ENCODE data around the gene NTSR2. TPM values are rescaled to one million over a fixed set of nuclear protein-coding genes. Genes with fewer than 3 reads are reported as not detected.

The NTSR2 gene
- total and polyA plus RNA-seq, 2 of the 8 experiments (the other 6 are each of a cell fraction or from before 2014, with no cell fraction given): 0.05 TPM; not detected in 1

DNA sequence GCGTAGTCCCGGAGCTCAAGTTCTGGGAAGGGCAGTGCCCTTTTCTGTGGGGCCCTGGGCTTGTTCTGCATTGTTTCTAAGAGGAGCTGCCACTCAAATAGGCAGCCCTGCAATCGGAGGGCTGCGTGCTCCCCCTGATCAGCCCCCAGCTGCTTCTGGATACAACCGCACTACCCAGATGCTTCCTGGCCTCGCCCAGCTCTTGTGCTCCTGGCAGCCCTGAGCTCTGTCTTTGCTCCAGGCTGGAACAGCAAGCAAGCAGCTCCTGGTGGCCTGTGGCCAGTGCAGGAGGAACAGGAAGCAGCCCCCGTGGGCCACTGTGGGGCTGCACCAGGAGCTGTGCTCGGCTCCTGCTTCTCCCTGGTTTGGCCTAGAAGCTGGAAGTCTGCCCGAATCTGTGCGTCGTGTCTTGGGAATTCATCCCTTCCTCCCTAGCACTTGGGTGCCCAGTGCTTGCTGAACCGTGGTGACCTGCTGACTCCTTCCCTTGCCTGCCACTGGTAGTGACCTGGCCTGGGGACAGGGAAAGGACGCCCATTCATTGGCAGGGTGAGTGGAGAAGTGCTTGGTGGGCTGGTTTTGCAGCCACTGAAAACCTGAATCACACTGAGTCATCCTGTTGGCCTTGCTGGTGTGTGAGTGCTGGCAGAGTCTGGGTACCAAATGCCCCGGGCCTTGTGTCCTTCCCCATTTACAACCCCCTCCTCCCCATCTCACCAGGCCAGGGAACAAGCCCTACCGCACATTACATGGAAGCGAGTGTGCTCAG, 27.3 kb upstream of the NTSR2 start:
- Histone ChIP-seq H4K8ac (ENCODE audit: extremely low read depth, insufficient read depth, low read length) (peak overlapping the region; percentile 53; the same call in 1 of the 2 replicates), H3K27ac (ENCODE audit: low read depth, low read length) (no peak overlapping the region), H2BK15ac (ENCODE audit: low read length) (no peak overlapping the region), H3K56ac (replicated peaks; ENCODE audit: insufficient read length, low read depth, low read length) (no peak overlapping the region), H3K36me3 (ENCODE audit: control insufficient read depth in 2 of 4, insufficient read depth in 4 of 4, low read length in 3 of 4) (no peaks in the 10 kb centered on the region), H2BK5ac (ENCODE audit: low read depth, low read length) (no peak overlapping the region), H3K27me3 (replicated peaks in 1 of 4; ENCODE audit: control insufficient read depth in 3 of 4, extremely low read depth in 1 of 4, insufficient read depth in 3 of 4, low read length in 3 of 4) (no peaks in the 10 kb centered on the region), H3K4me3 (ENCODE audit: extremely low read depth in 1 of 4, insufficient read depth in 2 of 4, low read depth in 3 of 4, low read length in 4 of 4) (no peak overlapping the region), H4K91ac (replicated peaks; ENCODE audit: insufficient read length, low read length) (no peak overlapping the region), H3K4me2 (ENCODE audit: insufficient read depth in 1 of 2, low read depth in 2 of 2, low read length in 2 of 2) (no peak overlapping the region), H3K4me1 (replicated peaks in 1 of 4; ENCODE audit: control insufficient read depth in 3 of 4, insufficient read depth in 4 of 4, low read length in 3 of 4) (no peaks in the 10 kb centered on the region), H2BK12ac (ENCODE audit: low read depth, low read length) (0 out of 2 replicates have a peak overlapping the region, but pooled peaks have one; percentile 50), H3K79me1 (ENCODE audit: low read depth, low read length) (no peaks in the 10 kb centered on the region), H3K9me3 (ENCODE audit: insufficient read depth in 2 of 2, low read depth in 1 of 2, low read length in 1 of 2) (no peaks in the 10 kb centered on the region), H3K23me2 (ENCODE audit: low read depth, low read length) (no peaks in the 10 kb centered on the region), H3K9ac (replicated peaks in 1 of 4; ENCODE audit: extremely low read depth in 1 of 4, low read depth in 3 of 4, low read length in 3 of 4) (no peak overlapping the region), H2BK120ac (replicated peaks; ENCODE audit: low read depth, low read length) (no peak overlapping the region), H3K14ac (ENCODE audit: insufficient read length) (no peak overlapping the region), H3K4ac (replicated peaks; ENCODE audit: insufficient read length, low read depth, low read length) (no peak overlapping the region), H3K79me2 (ENCODE audit: control insufficient read depth in 1 of 2, insufficient read depth in 2 of 2, low read length in 2 of 2) (no peaks in the 10 kb centered on the region), H4K20me1 (replicated peaks in 1 of 2; ENCODE audit: control insufficient read depth in 1 of 2, insufficient read depth in 2 of 2, low read length in 2 of 2) (no peaks in the 10 kb centered on the region), H2BK20ac (ENCODE audit: low read length) (no peak overlapping the region), H4K5ac (ENCODE audit: insufficient read length, low read depth, low read length) (no peak overlapping the region), H2AFZ (ENCODE audit: low read length) (no peak overlapping the region), H2AK5ac (ENCODE audit: low read depth, low read length) (no peak overlapping the region), H3K18ac (ENCODE audit: extremely low read depth, low read length) (no peak overlapping the region), H3K23ac (ENCODE audit: insufficient read length) (no peak overlapping the region)
- FAIRE-seq (no peak), DNase-seq (ENCODE audit: low read depth in 1 of 2, low spot score in 2 of 2) (no peak)
- 89% methylated on average over 16 of the region's 16 CpGs; no CpG with 5 or more reads in 1 of the 2 experiments for WGBS, 2 experiments (ENCODE audit: extremely low coverage in 1 of 2, insufficient coverage in 1 of 2, insufficient read length in 1 of 2, insufficient replicate concordance in 2 of 2, low coverage in 1 of 2, low lambda C conversion rate in 2 of 2, missing lambda C conversion rate in 1 of 2)
- ChIA-PET POLR2A (ENCODE audit: partially characterized antibody) (no interaction called here), CTCF (ENCODE audit: partially characterized antibody) (interaction anchor here (0.8 to 10.9 kb wide), 18 partner anchors 9 to 113 kb away, joined by 3 to 91 read pairs (median 4); no protein-coding TSS in a partner anchor)
- TF ChIP-seq ZNF274 (IDR thresholded peaks at IDR 0.05; ENCODE audit: borderline replicate concordance, extremely low read depth, low read length): no peak
- TF ChIP-seq YY1 (IDR thresholded peaks at IDR 0.05; ENCODE audit: low read depth, low read length): no peak
- no peak for TF ChIP-seq CHD1 (IDR thresholded peaks at IDR 0.05; ENCODE audit: low read depth, low read length)
- TF ChIP-seq EZH2 (IDR thresholded peaks at IDR 0.05; ENCODE audit: low read depth, low read length, severe bottlenecking): no peak
- TF ChIP-seq KDM5A (IDR thresholded peaks at IDR 0.05; ENCODE audit: low read length): no peak
- TF ChIP-seq SAP30 (IDR thresholded peaks at IDR 0.05; ENCODE audit: insufficient read depth, insufficient replicate concordance, low read length): no peak
- no peak for TF ChIP-seq SP2 (IDR thresholded peaks at IDR 0.05; ENCODE audit: low read length)
- no peak for TF ChIP-seq FOSL1 (IDR thresholded peaks at IDR 0.05; ENCODE audit: insufficient read depth, low read depth, low read length)
- TF ChIP-seq POLR2AphosphoS5 (IDR thresholded peaks at IDR 0.05; ENCODE audit: low read depth, low read length): no peak
- no peak for TF ChIP-seq SP4 (IDR thresholded peaks at IDR 0.05; ENCODE audit: low read length)
- no peak for TF ChIP-seq EGR1 (IDR thresholded peaks at IDR 0.05; ENCODE audit: borderline replicate concordance, low read depth, low read length)
- TF ChIP-seq RAD21 (IDR thresholded peaks at IDR 0.05 in 1 of 2, conservative IDR thresholded peaks at IDR 0.05 in 1 of 2; ENCODE audit: low read depth in 2 of 2, low read length in 2 of 2): no peak
